IPS-18c (cell line): ENCODE results near the gene STAC2.

Source experiments
- H3K4me3 ChIP-seq: 2 replicates; pipeline ENCODE4 v1.7.0; 2013; ENCODE audit warnings: low read depth, mild to moderate bottlenecking, low read length, moderate library complexity; ENCODE audit not compliant: insufficient read depth
- H3K9me3 ChIP-seq: one replicate; pipeline ENCODE4 v1.6.1; 2013; ENCODE audit warnings: mild to moderate bottlenecking, low read length, moderate library complexity; ENCODE audit not compliant: control insufficient read depth, insufficient read depth

The STAC2 gene

DNA sequence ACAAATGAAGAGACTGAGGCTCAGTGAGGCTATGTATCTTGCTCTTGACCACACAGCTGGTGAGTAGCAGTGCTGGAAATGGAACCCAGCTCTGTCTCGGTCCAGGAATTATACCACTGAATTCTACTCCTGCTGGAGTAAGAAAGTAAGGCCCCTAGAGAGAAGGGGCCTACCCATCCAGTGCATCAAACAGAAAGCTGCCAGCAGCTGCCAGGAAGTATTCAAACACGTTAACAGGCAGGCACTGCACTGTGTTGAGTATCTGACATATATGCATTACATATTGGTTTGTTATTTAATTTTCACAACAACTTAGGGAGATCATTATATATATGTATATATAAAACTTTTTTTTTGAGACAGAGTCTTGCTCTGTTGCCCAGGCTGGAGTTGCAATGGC, 63.8 kb downstream of the STAC2 start:
- no peak overlapping the region for H3K4me3 ChIP-seq
- H3K9me3 ChIP-seq, result no peaks in the 10 kb centered on the region
